ENCODE measurements around the gene SIVA1. TPM values are rescaled to one million over a fixed set of nuclear protein-coding genes. Genes with fewer than 3 reads are reported as not detected.
A peak's percentile ranks its signal among the peaks of the same experiment; 100 is the strongest.

Gene SIVA1
- total RNA-seq, 2 donors from 2014 or later: 82.5 to 87.3 TPM

GRCh38 chr14:104782086-104782807, 29.3 kb downstream of the SIVA1 start:
- H3K27ac Mint-ChIP-seq: no peak overlapping the region
- no peaks in the 10 kb centered on the region for H3K27me3 Mint-ChIP-seq (ENCODE audit: insufficient read depth)
- 92 to 95% methylated on average over 14 to 28 of the region's 28 CpGs for WGBS, 2 experiments (ENCODE audit: insufficient coverage in 1 of 2, insufficient read length in 1 of 2)
- no peaks in the 10 kb centered on the region for H3K9me3 ChIP-seq (ENCODE audit: control insufficient read depth, low read length)
- no peak for TF ChIP-seq CTCF (conservative IDR thresholded peaks at IDR 0.05)
- no peak overlapping the region for H3K4me3 ChIP-seq (ENCODE audit: low read length)
- no peak for DNase-seq
- peaks cover 10% of the 10 kb centered on the region for H3K36me3 ChIP-seq (ENCODE audit: control insufficient read depth, insufficient read depth, low read length)
- H3K4me1 ChIP-seq (ENCODE audit: control insufficient read depth, insufficient read depth, low read length): no peaks in the 10 kb centered on the region
- H3K36me3 Mint-ChIP-seq (ENCODE audit: low read depth): peaks cover 4% of the 10 kb centered on the region
- H3K4me1 Mint-ChIP-seq: no peaks in the 10 kb centered on the region
- no peak overlapping the region for H3K9ac ChIP-seq (ENCODE audit: extremely low read depth, low read length, poor library complexity, severe bottlenecking)
- H3K27ac ChIP-seq (ENCODE audit: low read depth, low read length): peak overlapping the region; percentile 63
- no peaks in the 10 kb centered on the region for H3K27me3 ChIP-seq (ENCODE audit: control insufficient read depth, insufficient read depth, low read length, poor library complexity, severe bottlenecking)
- H3K9me3 Mint-ChIP-seq: no peaks in the 10 kb centered on the region
- H3K4me3 Mint-ChIP-seq: no peak overlapping the region

DNA sequence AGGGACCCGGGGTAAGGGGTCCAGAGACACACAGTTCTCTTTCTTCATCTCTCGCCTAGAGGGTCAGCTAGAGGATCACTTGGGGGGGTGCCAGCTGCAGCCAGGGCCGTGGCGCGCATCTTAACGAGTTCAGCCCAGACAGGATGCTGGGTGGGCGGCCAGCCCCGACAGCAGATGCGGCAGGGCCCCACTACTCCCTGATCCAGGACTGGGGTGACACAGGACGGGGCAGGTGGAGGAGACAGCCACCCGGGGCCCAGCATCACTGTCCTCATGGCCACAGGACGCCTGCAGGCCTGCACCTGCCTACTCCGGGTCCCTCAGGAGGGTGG, 29.8 kb downstream of the SIVA1 start:
- WGBS, 2 experiments (ENCODE audit: insufficient coverage in 1 of 2, insufficient read length in 1 of 2): 94 to 97% methylated on average over 7 to 13 of the region's 13 CpGs
- H3K9me3 Mint-ChIP-seq: no peaks in the 10 kb centered on the region
- H3K4me3 Mint-ChIP-seq: no peak overlapping the region
- H3K27ac Mint-ChIP-seq: no peak overlapping the region
- peaks cover 2% of the 10 kb centered on the region for H3K36me3 Mint-ChIP-seq (ENCODE audit: low read depth)
- no peaks in the 10 kb centered on the region for H3K4me1 Mint-ChIP-seq
- no peaks in the 10 kb centered on the region for H3K27me3 Mint-ChIP-seq (ENCODE audit: insufficient read depth)
- no peak for DNase-seq
- Histone ChIP-seq H3K9me3 (ENCODE audit: control insufficient read depth, low read length) (no peaks in the 10 kb centered on the region), H3K4me1 (ENCODE audit: control insufficient read depth, insufficient read depth, low read length) (no peaks in the 10 kb centered on the region), H3K9ac (ENCODE audit: extremely low read depth, low read length, poor library complexity, severe bottlenecking) (no peak overlapping the region), H3K27me3 (ENCODE audit: control insufficient read depth, insufficient read depth, low read length, poor library complexity, severe bottlenecking) (no peaks in the 10 kb centered on the region), H3K4me3 (ENCODE audit: low read length) (no peak overlapping the region), H3K36me3 (ENCODE audit: control insufficient read depth, insufficient read depth, low read length) (peaks cover 7% of the 10 kb centered on the region), H3K27ac (ENCODE audit: low read depth, low read length) (peak overlapping the region; percentile 63)
- TF ChIP-seq CTCF (conservative IDR thresholded peaks at IDR 0.05): no peak

- Histone ChIP-seq H3K9me3 (ENCODE audit: control insufficient read depth, low read length) (no peaks in the 10 kb centered on the region), H3K4me1 (ENCODE audit: control insufficient read depth, insufficient read depth, low read length) (no peaks in the 10 kb centered on the region), H3K9ac (ENCODE audit: extremely low read depth, low read length, poor library complexity, severe bottlenecking) (no peak overlapping the region), H3K27ac (ENCODE audit: low read depth, low read length) (no peak overlapping the region), H3K36me3 (ENCODE audit: control insufficient read depth, insufficient read depth, low read length) (peaks cover 7% of the 10 kb centered on the region), H3K27me3 (ENCODE audit: control insufficient read depth, insufficient read depth, low read length, poor library complexity, severe bottlenecking) (no peaks in the 10 kb centered on the region), H3K4me3 (ENCODE audit: low read length) (no peak overlapping the region)
- no peak for DNase-seq
- Mint-ChIP-seq H3K4me3 (no peak overlapping the region), H3K36me3 (ENCODE audit: low read depth) (peaks cover 2% of the 10 kb centered on the region), H3K27ac (no peak overlapping the region), H3K4me1 (no peaks in the 10 kb centered on the region), H3K9me3 (no peaks in the 10 kb centered on the region), H3K27me3 (ENCODE audit: insufficient read depth) (no peaks in the 10 kb centered on the region)
- TF ChIP-seq CTCF (conservative IDR thresholded peaks at IDR 0.05): no peak
- 92 to 100% methylated on average over 4 to 16 of the region's 16 CpGs for WGBS, 2 experiments (ENCODE audit: insufficient coverage in 1 of 2, insufficient read length in 1 of 2)
Observed at GRCh38 chr14:104783484-104784217, 30.7 kb downstream of the SIVA1 start.

Measured in endodermal cell (in vitro differentiated cells).